GM19035 (cell line): Measurements from ENCODE around the gene DOCK9.

ENCODE experiments used
- ATAC-seq: cut with Tn5 transposase; IDR thresholded peaks from one replicate; pipeline ENCODE4 v1.9.1; 2021; ENCODE audit not compliant: unreplicated experiment

DOCK9 gene, protein sequence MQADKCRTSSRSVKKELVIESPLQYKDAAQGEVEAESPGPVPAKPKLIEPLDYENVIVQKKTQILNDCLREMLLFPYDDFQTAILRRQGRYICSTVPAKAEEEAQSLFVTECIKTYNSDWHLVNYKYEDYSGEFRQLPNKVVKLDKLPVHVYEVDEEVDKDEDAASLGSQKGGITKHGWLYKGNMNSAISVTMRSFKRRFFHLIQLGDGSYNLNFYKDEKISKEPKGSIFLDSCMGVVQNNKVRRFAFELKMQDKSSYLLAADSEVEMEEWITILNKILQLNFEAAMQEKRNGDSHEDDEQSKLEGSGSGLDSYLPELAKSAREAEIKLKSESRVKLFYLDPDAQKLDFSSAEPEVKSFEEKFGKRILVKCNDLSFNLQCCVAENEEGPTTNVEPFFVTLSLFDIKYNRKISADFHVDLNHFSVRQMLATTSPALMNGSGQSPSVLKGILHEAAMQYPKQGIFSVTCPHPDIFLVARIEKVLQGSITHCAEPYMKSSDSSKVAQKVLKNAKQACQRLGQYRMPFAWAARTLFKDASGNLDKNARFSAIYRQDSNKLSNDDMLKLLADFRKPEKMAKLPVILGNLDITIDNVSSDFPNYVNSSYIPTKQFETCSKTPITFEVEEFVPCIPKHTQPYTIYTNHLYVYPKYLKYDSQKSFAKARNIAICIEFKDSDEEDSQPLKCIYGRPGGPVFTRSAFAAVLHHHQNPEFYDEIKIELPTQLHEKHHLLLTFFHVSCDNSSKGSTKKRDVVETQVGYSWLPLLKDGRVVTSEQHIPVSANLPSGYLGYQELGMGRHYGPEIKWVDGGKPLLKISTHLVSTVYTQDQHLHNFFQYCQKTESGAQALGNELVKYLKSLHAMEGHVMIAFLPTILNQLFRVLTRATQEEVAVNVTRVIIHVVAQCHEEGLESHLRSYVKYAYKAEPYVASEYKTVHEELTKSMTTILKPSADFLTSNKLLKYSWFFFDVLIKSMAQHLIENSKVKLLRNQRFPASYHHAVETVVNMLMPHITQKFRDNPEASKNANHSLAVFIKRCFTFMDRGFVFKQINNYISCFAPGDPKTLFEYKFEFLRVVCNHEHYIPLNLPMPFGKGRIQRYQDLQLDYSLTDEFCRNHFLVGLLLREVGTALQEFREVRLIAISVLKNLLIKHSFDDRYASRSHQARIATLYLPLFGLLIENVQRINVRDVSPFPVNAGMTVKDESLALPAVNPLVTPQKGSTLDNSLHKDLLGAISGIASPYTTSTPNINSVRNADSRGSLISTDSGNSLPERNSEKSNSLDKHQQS (N-terminal part only)

DNA sequence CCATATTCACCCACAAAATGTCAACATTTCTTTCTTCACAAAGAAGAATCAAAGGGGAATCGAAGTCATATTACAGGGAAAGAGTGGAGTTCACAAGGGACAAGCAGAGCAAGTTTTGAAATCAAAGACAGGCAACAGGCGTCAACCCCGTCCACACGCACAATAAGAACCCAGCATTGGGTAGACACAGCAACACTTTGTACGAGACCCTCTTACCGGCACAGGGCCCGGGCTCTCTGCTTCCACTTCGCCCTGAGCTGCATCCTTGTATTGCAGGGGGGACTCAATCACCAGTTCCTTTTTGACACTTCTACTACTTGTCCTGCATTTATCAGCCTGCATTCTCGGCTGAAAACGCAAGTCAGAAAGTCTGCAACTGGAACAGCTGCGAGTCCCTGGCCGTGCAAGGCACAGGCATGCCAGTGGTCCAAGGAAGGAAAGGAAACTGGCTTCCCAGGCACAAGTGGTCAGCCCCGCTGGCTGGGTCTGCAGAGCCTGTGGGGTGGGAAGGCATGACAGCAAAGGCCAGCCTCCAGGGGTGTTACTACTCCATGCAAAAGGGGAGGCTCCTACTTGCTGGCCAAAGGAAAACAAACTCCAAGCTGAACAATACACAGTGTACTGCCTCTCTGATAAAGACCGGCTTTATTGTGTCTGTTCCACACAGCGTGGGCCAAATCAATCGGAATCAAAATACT lies at the start of gene DOCK9:
Gene DOCK9 (minus strand): TSS at position 497 of the 698 bp plus-strand sequence. CDS start 155 bp downstream, at position 342.
- ATAC-seq, result no peak

DNA sequence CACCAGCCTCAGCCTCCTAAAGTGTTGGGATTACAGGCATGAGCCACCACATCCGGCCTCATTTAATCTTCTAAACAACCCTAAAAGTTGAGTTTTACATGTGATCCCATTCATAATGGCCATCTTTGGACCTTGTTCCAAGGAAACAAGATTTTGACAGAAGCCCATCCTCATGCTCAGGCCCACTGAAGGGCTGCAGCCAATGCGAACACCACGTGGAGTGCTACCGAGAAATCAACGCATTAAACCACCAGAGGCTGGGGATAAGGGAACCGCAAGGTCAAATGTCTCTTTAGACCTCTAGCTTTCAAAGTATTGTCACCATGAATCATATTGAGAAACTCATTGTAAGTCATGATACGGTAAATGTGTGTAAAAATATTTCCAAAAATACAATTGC lies 49.4 kb upstream of the DOCK9 start:
- no peak for ATAC-seq

DNA sequence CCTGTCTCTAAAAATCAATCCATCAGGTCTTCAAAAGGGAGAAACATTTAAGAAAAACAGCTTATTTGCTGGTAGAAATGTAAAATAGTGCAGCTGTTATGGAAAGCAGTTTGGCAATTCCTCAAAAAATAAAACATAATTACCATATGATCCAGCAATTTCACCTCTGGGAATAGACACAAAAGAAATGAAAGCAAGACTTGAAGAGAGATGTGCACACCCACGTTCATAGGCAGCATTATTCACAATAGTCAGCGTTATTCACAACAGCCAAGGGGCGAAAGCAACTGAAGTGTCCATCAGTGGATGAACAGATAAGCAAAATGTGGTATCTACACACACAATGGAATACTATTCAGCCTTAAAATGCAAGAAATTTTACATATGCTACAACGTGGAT lies 45.1 kb upstream of the DOCK9 start:
- ATAC-seq, result no peak

DNA sequence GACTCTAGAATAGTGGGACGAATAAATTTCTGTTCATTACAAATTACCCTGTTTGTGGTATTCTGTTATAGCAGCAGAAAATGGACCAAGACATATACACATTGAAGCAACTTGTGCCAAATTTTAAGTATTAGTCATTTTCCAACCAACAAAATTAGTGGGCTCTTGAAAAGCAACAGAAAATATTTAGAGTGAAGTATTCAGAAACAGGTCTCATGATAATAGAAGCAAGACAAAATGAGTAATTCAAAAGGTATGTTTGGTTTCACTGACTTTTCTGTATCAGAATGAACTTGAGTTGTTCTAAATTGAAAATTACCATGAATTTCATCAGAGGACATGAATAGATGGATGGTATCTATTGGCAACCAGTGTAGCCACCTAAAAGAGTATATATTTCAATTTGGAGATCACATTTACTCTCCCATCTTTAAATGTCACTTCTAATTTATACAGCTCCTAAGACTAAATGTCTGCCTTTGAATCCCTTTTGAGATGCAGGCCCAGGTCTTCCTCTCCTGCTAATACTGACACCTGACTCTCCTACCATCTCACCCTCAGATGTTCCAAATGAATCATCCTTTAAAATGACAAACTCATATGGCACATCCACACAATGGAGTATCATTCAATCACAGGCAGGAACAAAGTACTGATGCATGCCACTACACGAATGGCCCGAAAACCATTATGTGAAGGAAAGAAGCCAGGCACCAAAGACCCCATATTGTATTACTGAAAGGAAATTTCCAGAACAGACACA lies 40.7 kb upstream of the DOCK9 start:
- no peak for ATAC-seq

DNA sequence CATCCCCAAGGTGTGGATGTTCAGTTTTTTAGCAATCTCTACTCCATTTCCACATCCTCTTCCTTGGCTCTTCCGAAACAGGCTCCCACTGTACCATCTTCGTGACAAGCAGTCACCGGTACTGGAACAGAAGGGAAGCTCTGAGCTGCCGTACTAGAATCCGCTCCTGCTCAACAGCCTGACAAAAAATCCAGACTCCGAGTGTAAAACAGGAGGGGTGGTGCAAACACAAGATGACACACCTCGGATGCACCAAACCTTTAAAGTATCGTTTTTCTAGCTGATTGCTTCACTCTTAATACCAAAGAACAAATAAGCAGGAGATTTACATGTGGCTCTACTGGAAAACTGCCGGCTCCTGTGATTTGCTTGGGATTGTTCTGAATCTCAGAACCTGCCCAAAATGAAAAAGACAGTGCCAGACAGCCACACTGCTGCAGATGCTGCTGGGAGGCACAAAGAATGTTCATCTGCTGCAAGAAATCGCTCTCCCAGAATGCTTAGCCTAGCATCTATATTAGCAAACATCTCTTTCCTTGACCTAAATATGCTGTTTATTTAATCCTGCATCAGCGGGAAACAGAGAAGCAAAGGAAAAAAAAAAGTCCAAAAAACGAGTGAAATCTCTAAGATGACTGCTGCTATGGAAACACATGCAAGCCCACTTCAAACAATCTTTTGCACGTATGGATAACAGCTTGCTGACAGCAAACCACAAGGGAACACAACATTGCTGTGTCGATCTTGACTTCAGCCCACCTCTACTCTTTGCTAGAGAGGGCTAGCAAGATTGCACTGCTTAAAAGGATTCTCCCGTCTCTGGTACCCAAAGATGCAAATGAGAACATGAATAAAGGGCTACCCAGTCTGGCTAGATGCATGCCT lies 38.0 kb upstream of the DOCK9 start:
- ATAC-seq, result no peak

DNA sequence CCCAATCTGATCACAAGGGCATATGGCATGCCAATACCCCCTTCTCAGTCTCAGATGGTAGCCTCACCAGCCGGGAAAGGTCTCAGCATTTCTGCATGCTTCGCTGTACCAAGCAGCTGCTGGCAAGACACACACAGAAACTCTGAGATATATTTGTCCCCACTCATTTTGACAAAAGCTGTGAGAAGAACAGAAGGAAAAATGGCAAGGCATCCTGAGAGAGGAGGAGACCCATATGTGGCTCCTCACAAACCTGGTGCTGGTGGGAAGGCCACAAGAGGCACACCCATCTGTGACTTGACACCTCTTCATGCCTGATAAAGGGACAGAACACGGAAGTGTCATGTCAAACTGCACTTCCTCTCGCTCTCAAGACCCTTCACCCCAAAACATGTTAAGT lies 36.7 kb upstream of the DOCK9 start:
- ATAC-seq, result no peak

DNA sequence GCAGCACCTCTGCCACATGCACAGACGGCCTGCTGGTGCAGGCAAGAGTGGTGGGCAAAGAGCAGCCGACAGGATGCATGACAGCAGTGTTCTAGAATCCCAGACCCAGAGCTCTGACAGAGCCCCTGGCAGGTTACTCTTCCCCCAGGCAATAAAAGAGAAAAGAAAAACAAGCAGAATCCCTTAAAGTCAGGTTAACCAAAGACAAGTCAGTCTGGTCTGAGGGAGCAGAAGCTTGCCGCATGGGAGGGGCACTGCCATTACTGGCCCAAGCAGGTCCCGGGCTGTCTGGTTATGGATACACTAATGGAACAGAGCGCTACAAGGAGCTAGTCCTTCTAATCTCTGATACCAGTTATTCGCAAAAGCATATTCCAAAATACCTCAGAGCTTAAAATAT lies 36.1 kb upstream of the DOCK9 start:
- no peak for ATAC-seq

DNA sequence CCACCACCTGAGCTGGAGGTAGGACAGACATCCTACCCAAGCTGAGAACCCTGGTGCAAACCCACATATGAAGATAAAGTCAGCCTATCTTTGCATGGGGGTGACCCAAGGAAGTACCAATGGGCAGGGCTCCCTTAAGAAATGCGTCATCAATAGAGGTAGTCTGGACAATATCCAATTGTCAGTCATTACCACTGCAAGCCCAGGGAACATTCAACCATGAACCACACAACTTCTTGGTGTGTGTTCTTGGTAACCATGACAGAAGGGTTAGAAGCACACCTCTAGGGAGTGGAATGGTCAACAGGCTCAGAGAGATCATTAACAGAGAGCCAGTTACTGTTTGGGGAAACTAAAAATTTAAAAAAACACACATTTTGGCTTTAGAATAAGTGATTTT lies 34.7 kb upstream of the DOCK9 start:
- ATAC-seq, result no peak

DNA sequence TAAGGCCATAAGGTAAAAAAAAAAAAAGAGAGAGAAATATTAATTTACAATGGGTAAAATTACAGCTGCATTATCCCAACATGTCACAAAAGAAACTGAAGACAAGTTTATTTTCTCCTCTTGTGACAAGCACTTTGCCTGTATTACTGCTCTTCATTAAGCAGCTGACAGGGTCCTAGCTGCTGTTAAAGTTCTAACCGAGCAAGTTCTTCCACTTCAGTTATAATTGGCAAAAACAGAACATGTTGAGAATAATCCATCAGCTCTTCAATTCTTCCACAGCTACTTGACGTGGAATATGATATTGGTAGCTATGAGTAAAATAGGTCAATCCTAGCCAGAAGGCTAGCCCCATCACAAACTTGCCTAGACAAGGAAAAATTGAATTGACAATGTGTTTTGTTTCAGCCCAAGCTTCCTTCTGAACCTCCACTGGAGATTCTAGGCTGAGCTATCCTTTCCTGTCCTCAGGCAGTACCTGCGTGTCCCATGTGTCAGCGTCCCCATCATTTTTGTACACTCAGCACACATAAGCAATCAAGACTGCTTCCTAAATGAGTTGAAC lies 32.2 kb upstream of the DOCK9 start:
- no peak for ATAC-seq

DNA sequence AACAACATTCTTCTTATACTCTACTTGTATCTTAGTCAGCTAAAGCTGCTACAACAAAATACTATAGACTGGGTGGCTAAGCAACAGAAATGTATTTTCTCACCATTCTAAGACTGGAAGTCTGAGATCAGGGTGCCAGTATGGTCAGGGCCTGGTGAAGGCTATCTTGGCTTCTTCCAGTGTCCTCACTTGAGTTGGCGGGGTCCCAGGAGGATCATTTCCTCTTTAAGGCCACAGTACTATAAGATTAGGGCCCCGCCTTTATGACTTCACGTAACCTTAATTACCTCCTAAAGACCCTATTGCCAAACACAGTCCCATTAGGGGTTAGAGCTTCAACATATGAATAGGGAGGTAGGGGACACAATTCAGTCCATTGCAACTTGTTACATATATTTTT lies 30.7 kb upstream of the DOCK9 start:
- no peak for ATAC-seq

DNA sequence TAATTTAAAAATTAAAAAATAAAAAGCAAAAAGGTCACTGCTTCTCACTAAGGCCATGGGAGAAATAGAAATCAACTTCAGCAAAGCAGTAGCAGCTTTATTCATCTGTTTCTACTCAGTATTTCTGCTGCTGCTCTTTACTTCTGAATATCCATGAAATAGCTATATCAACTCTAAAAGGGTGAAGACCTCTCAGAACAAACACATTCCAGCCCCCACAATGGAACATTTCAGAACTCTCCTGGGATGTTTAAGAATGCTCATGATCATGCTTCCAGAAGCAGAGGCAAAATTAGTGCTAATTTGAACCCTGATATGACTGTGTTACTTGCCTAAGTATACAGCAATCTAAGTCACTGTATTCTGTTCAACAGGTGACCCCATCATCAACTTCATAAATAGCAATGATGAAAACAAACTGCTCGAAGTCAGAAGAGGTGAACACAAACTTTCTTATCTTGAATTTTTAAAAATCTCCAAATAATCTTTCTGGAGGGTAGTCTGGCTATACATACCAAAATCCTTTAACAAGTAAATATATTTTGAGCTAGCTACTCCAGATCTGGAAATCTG lies 29.6 kb upstream of the DOCK9 start:
- no peak for ATAC-seq

DNA sequence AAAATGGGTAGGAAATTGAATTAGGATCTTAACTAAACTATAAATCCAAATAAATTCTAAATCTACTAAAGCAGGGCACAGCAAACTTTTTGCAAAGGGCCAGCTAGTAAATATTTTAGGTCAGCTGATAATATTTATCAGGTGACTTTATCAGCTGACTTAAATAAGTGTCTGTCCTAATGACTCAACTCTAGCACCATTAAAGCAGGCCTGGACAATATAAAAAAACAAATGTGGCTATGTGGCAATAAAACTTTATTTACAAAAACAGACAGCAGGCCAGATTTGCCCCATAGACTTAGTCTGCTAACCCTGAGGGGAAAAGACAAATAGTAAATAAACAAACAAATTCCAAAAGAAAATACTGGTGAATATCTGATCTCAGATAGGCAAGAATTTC lies 27.7 kb upstream of the DOCK9 start:
- ATAC-seq, result no peak

DNA sequence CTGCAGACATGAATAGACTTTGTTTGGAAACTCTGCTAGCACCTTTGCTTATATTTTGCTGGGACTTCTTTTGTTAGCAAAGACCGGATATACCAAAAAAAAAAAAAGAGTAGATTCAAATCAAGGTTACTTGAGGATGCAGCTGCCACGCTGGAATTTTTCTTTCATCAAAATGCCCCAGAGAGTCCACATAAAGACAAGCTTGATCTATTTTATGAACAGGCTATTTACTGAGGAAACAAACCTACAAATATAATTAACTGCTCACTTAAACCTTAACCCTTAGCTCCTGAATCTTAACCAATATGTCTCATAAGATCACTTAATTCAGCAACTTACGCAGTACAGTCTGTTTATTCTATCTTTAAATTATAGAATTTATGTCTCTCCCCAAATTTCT lies 27.1 kb upstream of the DOCK9 start:
- ATAC-seq, result no peak

DNA sequence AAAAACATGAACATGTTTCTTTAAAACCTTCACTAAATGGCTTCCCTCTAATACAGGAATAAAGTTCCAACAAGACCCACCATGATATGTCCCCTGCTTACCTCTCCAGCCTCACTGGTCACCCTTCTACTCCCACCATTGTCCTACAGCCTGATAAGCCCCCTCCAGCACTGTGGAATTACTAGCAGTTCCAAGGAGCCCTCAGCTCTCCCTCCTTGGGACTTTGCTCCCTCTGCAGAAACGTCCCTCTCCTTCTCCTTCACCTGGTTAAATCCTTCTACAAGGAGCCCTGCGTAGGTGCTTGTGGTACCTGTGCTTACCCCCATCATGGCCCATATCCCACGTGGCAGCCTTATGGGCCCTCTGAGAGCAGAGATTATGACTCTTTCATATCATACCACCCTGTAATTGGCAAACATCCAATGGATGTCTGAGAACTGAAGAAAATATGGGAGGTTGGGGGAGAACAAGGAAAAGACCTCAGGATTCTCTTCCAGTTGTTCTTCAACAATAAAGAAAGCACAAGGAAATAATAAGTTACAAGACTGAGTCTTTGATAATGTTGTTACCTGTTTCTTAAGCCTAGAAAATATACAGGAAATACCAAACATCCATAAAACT lies 26.1 kb upstream of the DOCK9 start:
- no peak for ATAC-seq

DNA sequence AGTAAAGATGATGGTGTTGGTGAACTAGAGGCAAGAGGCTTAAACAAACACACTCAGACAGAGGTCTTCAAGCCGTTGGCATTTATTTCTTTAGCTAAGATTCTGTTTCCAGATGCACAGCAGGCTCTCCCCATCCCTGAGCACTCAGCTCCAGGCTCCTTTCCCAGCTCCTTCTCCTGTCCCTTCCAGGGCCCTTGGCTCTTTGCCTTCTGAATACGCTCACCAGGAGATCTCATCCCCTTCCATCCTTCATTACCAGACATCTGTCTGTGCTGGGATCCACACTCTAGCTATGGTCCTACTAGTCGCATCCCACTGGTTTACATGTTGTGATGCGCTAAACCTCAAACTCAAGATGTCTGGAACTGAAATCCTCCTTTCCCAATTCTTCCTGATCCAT lies 25.3 kb upstream of the DOCK9 start:
- ATAC-seq, result no peak

DNA sequence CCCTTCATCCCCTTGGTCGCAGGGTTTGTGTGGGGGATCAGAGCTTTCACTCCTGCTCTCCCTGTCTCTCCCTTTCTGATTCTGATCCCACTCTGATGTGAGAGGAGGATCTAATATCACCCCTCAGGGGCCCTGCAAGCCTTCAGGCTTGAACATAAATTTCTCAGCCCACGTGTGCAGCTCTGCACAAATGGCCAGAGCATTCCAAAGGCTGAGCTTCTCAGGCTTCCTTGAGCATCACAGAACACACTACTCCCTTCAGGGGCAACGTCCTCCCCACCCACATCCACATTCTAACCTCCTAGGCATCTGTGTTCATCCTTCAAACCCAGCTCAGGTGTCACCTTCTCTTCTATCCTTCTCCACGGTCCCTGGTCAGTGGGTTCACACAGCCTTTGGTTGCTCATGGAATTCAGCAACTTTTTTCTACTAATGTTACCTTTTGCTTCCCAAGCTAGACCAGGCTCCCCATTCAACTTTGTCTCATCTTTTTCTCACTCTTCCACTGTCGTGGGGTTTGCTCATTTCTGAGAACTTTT lies 24.4 kb upstream of the DOCK9 start:
- no peak for ATAC-seq

DNA sequence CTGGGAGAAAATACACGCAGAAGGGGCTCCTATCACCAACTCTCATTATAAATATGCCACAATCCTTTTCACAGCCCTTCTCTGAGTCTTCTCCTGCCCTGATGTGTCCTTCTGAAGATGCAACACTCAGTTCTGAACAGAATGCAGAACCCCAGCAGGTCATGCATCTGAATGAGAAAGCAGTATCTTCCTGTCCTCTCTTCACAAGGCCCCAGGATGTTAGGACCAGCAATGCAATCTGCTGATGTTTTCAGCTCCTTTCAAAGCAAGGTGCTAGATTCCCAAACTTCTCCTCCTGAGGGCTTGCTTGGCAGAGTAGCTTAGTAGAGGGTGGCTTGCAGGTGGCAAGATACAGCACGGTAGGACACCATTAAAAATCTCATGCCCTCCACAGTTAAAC lies 22.3 kb upstream of the DOCK9 start:
- ATAC-seq, result no peak

DNA sequence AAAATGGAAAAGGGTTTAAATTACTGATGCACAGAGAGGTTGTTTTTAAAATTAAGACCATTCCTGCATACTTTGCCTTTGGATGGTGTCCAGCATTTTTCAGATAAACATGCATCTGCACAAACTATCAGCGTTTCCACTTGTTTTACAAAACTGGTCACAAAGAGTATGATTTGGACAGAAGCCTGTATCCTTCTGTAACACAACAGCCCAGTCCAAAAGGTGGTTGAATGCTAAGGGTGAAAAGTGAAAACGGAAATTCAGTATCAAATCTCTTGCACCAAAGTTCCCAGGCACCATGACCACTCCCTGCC lies 21.7 kb upstream of the DOCK9 start:
- ATAC-seq, result no peak
